Measurements from ENCODE around the gene SKIC3. TPM values are rescaled to one million over a fixed set of nuclear protein-coding genes. Genes with fewer than 3 reads are reported as not detected.

SKIC3 gene
- polyA plus RNA-seq (2013, experiment 1 of 2): 65.6 TPM
- 61.1 TPM for polyA plus RNA-seq (2013, experiment 2 of 2)

DNA sequence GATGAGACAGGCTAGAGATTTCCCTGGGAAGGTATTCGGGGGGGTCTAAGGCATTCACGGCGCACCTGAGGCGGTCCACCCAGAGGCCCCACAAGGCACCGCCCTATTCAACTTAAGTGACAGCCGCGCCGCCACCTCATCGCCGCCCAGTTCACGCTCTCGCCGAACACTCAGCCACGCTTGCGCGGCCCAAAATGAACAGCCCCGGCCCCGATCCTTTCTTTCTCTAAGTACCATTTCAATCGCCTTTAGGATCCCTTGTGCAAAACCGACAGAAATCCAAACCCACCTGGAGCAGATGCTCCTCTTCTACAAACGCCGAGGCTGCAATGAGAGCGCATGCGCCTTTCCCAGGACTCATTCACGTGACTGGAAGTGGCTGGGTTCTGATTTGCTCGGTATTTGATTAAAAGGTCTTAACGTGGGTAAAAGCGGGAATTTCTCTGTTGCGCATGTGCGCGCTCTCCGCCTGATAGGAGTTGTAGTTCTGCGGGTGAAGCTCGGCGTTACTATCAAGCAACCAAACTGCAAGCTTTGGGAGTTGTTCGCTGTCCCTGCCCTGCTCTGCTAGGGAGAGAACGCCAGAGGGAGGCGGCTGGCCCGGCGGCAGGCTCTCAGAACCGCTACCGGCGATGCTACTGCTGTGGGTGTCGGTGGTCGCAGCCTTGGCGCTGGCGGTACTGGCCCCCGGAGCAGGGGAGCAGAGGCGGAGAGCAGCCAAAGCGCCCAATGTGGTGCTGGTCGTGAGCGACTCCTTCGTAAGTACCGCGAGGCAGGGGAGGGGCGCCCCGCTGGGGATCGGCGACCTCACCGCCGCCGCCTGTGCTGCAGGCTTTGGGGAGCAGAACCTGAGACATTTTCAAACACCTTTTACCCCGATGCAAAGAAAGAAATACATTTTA, at the start of gene SKIC3, which contains the start of gene ARSK:
TSS of gene SKIC3 (minus strand) at position 331 of the 902 bp plus-strand sequence. CDS start 7,827 bp downstream, outside the sequence.
TSS of gene ARSK (plus strand) at position 455 of the 902 bp plus-strand sequence. CDS start at position 633, 178 bp downstream.
- Histone ChIP-seq H2AK5ac (ENCODE audit: low read length, severe bottlenecking) (no peak within 1 kb of the TSS), H3K23ac (ENCODE audit: low read length in 2 of 2) (peak within 1 kb of the TSS; percentile 86 to 98), H3K9me3 (ENCODE audit: control insufficient read depth, low read length) (no peaks in the 10 kb centered on the region), H4K91ac (ENCODE audit: low read length) (peak within 1 kb of the TSS; percentile 78), H3K27ac (ENCODE audit: low read length, poor library complexity, severe bottlenecking) (peak within 1 kb of the TSS; percentile 95), H3K14ac (ENCODE audit: low read length in 2 of 2) (peak within 1 kb of the TSS in 1 of 2 experiments; percentile 85), H2BK12ac (ENCODE audit: low read length in 2 of 2) (peak within 1 kb of the TSS in 1 of 2 experiments; percentile 47), H3K4ac (ENCODE audit: low read depth in 1 of 2, low read length in 2 of 2) (peak within 1 kb of the TSS; percentile 87 to 96), H3K36me3 (ENCODE audit: control insufficient read depth in 1 of 2, insufficient read depth in 2 of 2, low read depth in 1 of 2, low read length in 2 of 2) (peaks cover 0 to 20% of the 10 kb centered on the region in 2 experiments), H2BK5ac (ENCODE audit: low read depth, low read length, poor library complexity, severe bottlenecking) (peak within 1 kb of the TSS; percentile 71), H2BK15ac (ENCODE audit: low read depth, poor library complexity, severe bottlenecking) (peak within 1 kb of the TSS; percentile 77), H4K8ac (ENCODE audit: low read length) (peak within 1 kb of the TSS; percentile 91), H3K18ac (ENCODE audit: low read depth in 1 of 2, low read length in 2 of 2) (peak within 1 kb of the TSS; percentile 76 to 93), H3K79me1 (replicated peaks; ENCODE audit: low read length, poor library complexity, severe bottlenecking) (peaks cover 14% of the 10 kb centered on the region), H3K4me3 (ENCODE audit: insufficient read depth in 1 of 2, low read depth in 1 of 2, low read length in 2 of 2) (peak within 1 kb of the TSS; percentile 87 to 92), H3K9ac (ENCODE audit: low read length) (peak within 1 kb of the TSS; percentile 90), H2AFZ (ENCODE audit: low read depth, low read length) (peak within 1 kb of the TSS; percentile 94), H3K4me2 (ENCODE audit: low read length, poor library complexity, severe bottlenecking) (peak within 1 kb of the TSS; percentile 87), H3K4me1 (ENCODE audit: control insufficient read depth, insufficient read depth, low read depth, low read length) (peaks cover 8% of the 10 kb centered on the region), H2BK120ac (ENCODE audit: low read depth, low read length) (no peak within 1 kb of the TSS), H3K27me3 (ENCODE audit: control insufficient read depth in 1 of 2, insufficient read depth in 1 of 2, low read length in 2 of 2) (no peaks in the 10 kb centered on the region)
- DNase-seq: peak; percentile 100
- WGBS: under 1% methylated on average over 59 of the region's 63 CpGs

GRCh38 chr5:95600557-95600956, 45.8 kb upstream of the SKIC3 start:
- Histone ChIP-seq H2BK12ac (ENCODE audit: low read length in 2 of 2) (no peak overlapping the region), H2AFZ (ENCODE audit: low read depth, low read length) (no peak overlapping the region)

DNA sequence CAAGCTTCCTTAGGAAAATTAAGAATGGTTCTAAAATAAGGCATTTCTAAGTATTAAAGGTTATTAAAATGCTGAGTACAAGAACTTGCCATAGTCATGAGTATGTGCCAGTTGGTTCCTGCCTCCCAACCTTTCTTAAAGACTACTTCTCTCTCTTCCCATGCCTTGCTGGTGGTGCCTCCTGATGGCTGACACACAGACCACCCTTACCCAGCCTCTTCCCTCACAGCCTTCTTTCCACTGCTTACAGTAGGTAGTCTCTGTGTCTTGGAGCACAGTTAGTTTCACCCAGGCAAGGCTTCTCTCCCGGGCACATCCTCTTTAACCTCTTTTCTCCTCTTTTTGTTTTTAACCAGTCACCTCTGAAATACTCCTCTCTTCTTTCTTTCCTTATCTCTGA, 44.5 kb upstream of the SKIC3 start:
- H2BK120ac ChIP-seq (ENCODE audit: low read depth, low read length): no peak overlapping the region
- H3K27me3 ChIP-seq (ENCODE audit: control insufficient read depth in 1 of 2, insufficient read depth in 1 of 2, low read length in 2 of 2): no peaks in the 10 kb centered on the region
- H3K4me3 ChIP-seq (ENCODE audit: insufficient read depth in 1 of 2, low read depth in 1 of 2, low read length in 2 of 2): no peak overlapping the region
- H3K4me2 ChIP-seq (ENCODE audit: low read length, poor library complexity, severe bottlenecking): no peak overlapping the region
- no peak for DNase-seq
- H3K23ac ChIP-seq (ENCODE audit: low read length in 2 of 2): no peak overlapping the region
- no peak overlapping the region for H4K8ac ChIP-seq (ENCODE audit: low read length)
- no peaks in the 10 kb centered on the region for H3K79me1 ChIP-seq (replicated peaks; ENCODE audit: low read length, poor library complexity, severe bottlenecking)
- H3K27ac ChIP-seq (ENCODE audit: low read length, poor library complexity, severe bottlenecking): no peak overlapping the region
- H3K4ac ChIP-seq (ENCODE audit: low read depth in 1 of 2, low read length in 2 of 2): no peak overlapping the region
- H2AK5ac ChIP-seq (ENCODE audit: low read length, severe bottlenecking): no peak overlapping the region
- WGBS: 100% methylated on average over 1 of the region's 1 CpG
- no peaks in the 10 kb centered on the region for H3K4me1 ChIP-seq (ENCODE audit: control insufficient read depth, insufficient read depth, low read depth, low read length)
- no peaks in the 10 kb centered on the region for H3K9me3 ChIP-seq (ENCODE audit: control insufficient read depth, low read length)
- H2BK5ac ChIP-seq (ENCODE audit: low read depth, low read length, poor library complexity, severe bottlenecking): no peak overlapping the region
- no peak overlapping the region for H4K91ac ChIP-seq (ENCODE audit: low read length)
- no peak overlapping the region for H3K9ac ChIP-seq (ENCODE audit: low read length)
- no peak overlapping the region for H2BK12ac ChIP-seq (ENCODE audit: low read length in 2 of 2)
- no peak overlapping the region for H3K14ac ChIP-seq (ENCODE audit: low read length in 2 of 2)
- no peak overlapping the region for H2BK15ac ChIP-seq (ENCODE audit: low read depth, poor library complexity, severe bottlenecking)
- H3K36me3 ChIP-seq (ENCODE audit: control insufficient read depth in 1 of 2, insufficient read depth in 2 of 2, low read depth in 1 of 2, low read length in 2 of 2): peaks cover 0 to 18% of the 10 kb centered on the region in 2 experiments
- no peak overlapping the region for H2AFZ ChIP-seq (ENCODE audit: low read depth, low read length)
- H3K18ac ChIP-seq (ENCODE audit: low read depth in 1 of 2, low read length in 2 of 2): no peak overlapping the region

More at GRCh38 chr5:95600557-95600956, 45.8 kb upstream of the SKIC3 start:
- Histone ChIP-seq H3K4me3 (ENCODE audit: insufficient read depth in 1 of 2, low read depth in 1 of 2, low read length in 2 of 2) (no peak overlapping the region), H3K9me3 (ENCODE audit: control insufficient read depth, low read length) (no peaks in the 10 kb centered on the region), H4K91ac (ENCODE audit: low read length) (no peak overlapping the region), H2AK5ac (ENCODE audit: low read length, severe bottlenecking) (no peak overlapping the region), H4K8ac (ENCODE audit: low read length) (no peak overlapping the region), H3K79me1 (replicated peaks; ENCODE audit: low read length, poor library complexity, severe bottlenecking) (no peaks in the 10 kb centered on the region), H2BK15ac (ENCODE audit: low read depth, poor library complexity, severe bottlenecking) (no peak overlapping the region), H3K4ac (ENCODE audit: low read depth in 1 of 2, low read length in 2 of 2) (no peak overlapping the region), H2BK120ac (ENCODE audit: low read depth, low read length) (no peak overlapping the region), H3K23ac (ENCODE audit: low read length in 2 of 2) (no peak overlapping the region), H3K27ac (ENCODE audit: low read length, poor library complexity, severe bottlenecking) (no peak overlapping the region), H3K4me1 (ENCODE audit: control insufficient read depth, insufficient read depth, low read depth, low read length) (no peaks in the 10 kb centered on the region), H3K4me2 (ENCODE audit: low read length, poor library complexity, severe bottlenecking) (no peak overlapping the region), H3K27me3 (ENCODE audit: control insufficient read depth in 1 of 2, insufficient read depth in 1 of 2, low read length in 2 of 2) (no peaks in the 10 kb centered on the region), H3K9ac (ENCODE audit: low read length) (no peak overlapping the region), H3K14ac (ENCODE audit: low read length in 2 of 2) (no peak overlapping the region), H3K18ac (ENCODE audit: low read depth in 1 of 2, low read length in 2 of 2) (no peak overlapping the region), H3K36me3 (ENCODE audit: control insufficient read depth in 1 of 2, insufficient read depth in 2 of 2, low read depth in 1 of 2, low read length in 2 of 2) (peaks cover 0 to 20% of the 10 kb centered on the region in 2 experiments), H2BK5ac (ENCODE audit: low read depth, low read length, poor library complexity, severe bottlenecking) (no peak overlapping the region)
- no peak for DNase-seq
- WGBS: 73% methylated on average over 1 of the region's 1 CpG

GRCh38 chr5:95595289-95595931, 40.6 kb upstream of the SKIC3 start:
- Histone ChIP-seq H3K9me3 (ENCODE audit: control insufficient read depth, low read length) (no peaks in the 10 kb centered on the region), H3K4me3 (ENCODE audit: insufficient read depth in 1 of 2, low read depth in 1 of 2, low read length in 2 of 2) (no peak overlapping the region), H2AK5ac (ENCODE audit: low read length, severe bottlenecking) (no peak overlapping the region), H3K4ac (ENCODE audit: low read depth in 1 of 2, low read length in 2 of 2) (no peak overlapping the region), H3K14ac (ENCODE audit: low read length in 2 of 2) (no peak overlapping the region), H3K23ac (ENCODE audit: low read length in 2 of 2) (no peak overlapping the region), H3K36me3 (ENCODE audit: control insufficient read depth in 1 of 2, insufficient read depth in 2 of 2, low read depth in 1 of 2, low read length in 2 of 2) (peaks cover 0 to under 1% of the 10 kb centered on the region in 2 experiments), H3K79me1 (replicated peaks; ENCODE audit: low read length, poor library complexity, severe bottlenecking) (no peaks in the 10 kb centered on the region), H3K9ac (ENCODE audit: low read length) (no peak overlapping the region), H2BK5ac (ENCODE audit: low read depth, low read length, poor library complexity, severe bottlenecking) (no peak overlapping the region), H4K8ac (ENCODE audit: low read length) (no peak overlapping the region), H3K4me2 (ENCODE audit: low read length, poor library complexity, severe bottlenecking) (no peak overlapping the region), H3K27ac (ENCODE audit: low read length, poor library complexity, severe bottlenecking) (no peak overlapping the region), H2BK15ac (ENCODE audit: low read depth, poor library complexity, severe bottlenecking) (no peak overlapping the region), H2BK12ac (ENCODE audit: low read length in 2 of 2) (no peak overlapping the region), H2BK120ac (ENCODE audit: low read depth, low read length) (no peak overlapping the region), H4K91ac (ENCODE audit: low read length) (no peak overlapping the region), H2AFZ (ENCODE audit: low read depth, low read length) (no peak overlapping the region), H3K27me3 (ENCODE audit: control insufficient read depth in 1 of 2, insufficient read depth in 1 of 2, low read length in 2 of 2) (no peaks in the 10 kb centered on the region), H3K4me1 (ENCODE audit: control insufficient read depth, insufficient read depth, low read depth, low read length) (no peaks in the 10 kb centered on the region), H3K18ac (ENCODE audit: low read depth in 1 of 2, low read length in 2 of 2) (no peak overlapping the region)
- DNase-seq: no peak
- WGBS: no CpG with 5 or more reads among the region's 3 CpGs
